GM23248 (cell line): ENCODE measurements around the gene MOV10L1. TPM values are rescaled to one million over a fixed set of nuclear protein-coding genes. Genes with fewer than 3 reads are reported as not detected.

Source experiments
- DNase-seq: peaks from one replicate; pipeline ENCODE4 v3.0.0-alpha.2; 2015
- H2AFZ ChIP-seq: fragments of 200-600 bp; sonication (generic); 2 replicates; pipeline ENCODE4 v1.6.1; 2016; ENCODE audit warnings: antibody characterized with exemption
- H3F3A ChIP-seq: fragments of 200-600 bp; sonication (generic); 2 replicates; pipeline ENCODE4 v1.6.1; 2016; ENCODE audit warnings: mild to moderate bottlenecking, antibody characterized with exemption, mixed run types; ENCODE audit not compliant: insufficient read depth
- H3K27ac ChIP-seq: fragments of 200-600 bp; sonication (generic); 2 replicates; pipeline ENCODE4 v1.5.1; 2016; ENCODE audit warnings: mild to moderate bottlenecking
- H3K27me3 ChIP-seq: fragments of 200-600 bp; sonication (generic); replicated peaks from 2 replicates; pipeline ENCODE4 v1.6.1; 2016; ENCODE audit warnings: mild to moderate bottlenecking; ENCODE audit not compliant: insufficient read depth
- H3K36me3 ChIP-seq: fragments of 200-600 bp; sonication (generic); 2 replicates; pipeline ENCODE4 v1.6.1; 2016; ENCODE audit warnings: low read depth, mild to moderate bottlenecking
- H3K4me1 ChIP-seq: fragments of 200-600 bp; sonication (generic); 2 replicates; pipeline ENCODE4 v1.6.1; 2016; ENCODE audit warnings: mild to moderate bottlenecking; ENCODE audit not compliant: insufficient read depth
- H3K4me2 ChIP-seq: fragments of 200-600 bp; sonication (generic); one replicate; pipeline ENCODE4 v1.6.1; 2016; ENCODE audit warnings: mild to moderate bottlenecking; ENCODE audit not compliant: unreplicated experiment
- H3K4me3 ChIP-seq: fragments of 200-600 bp; sonication (generic); 2 replicates; pipeline ENCODE4 v1.5.1; 2016; ENCODE audit warnings: mild to moderate bottlenecking
- H3K79me2 ChIP-seq: fragments of 200-600 bp; sonication (generic); 2 replicates; pipeline ENCODE4 v1.6.1; 2016; ENCODE audit warnings: mild to moderate bottlenecking; ENCODE audit not compliant: insufficient read depth
- H3K9ac ChIP-seq: fragments of 200-600 bp; sonication (generic); 2 replicates; pipeline ENCODE4 v1.6.1; 2016; ENCODE audit warnings: mild to moderate bottlenecking
- H3K9me2 ChIP-seq: fragments of 200-600 bp; sonication (generic); 2 replicates; pipeline ENCODE4 v1.6.1; 2016; ENCODE audit warnings: mixed run types, mild to moderate bottlenecking, moderate library complexity; ENCODE audit not compliant: insufficient read depth
- H3K9me3 ChIP-seq: fragments of 200-600 bp; sonication (generic); one replicate; pipeline ENCODE4 v1.6.1; 2017; ENCODE audit warnings: low read depth
- H4K20me1 ChIP-seq: fragments of 200-600 bp; sonication (generic); 2 replicates; pipeline ENCODE4 v1.6.0; 2016; ENCODE audit not compliant: insufficient read depth
- EZH2 ChIP-seq: fragments of 200-600 bp; sonication (generic); IDR thresholded peaks from 2 replicates; pipeline ENCODE4 v1.6.1; 2018; ENCODE audit warnings: antibody characterized with exemption, mild to moderate bottlenecking; ENCODE audit not compliant: insufficient read depth, poor library complexity, severe bottlenecking
- EZH2phosphoT487 ChIP-seq: fragments of 200-600 bp; sonication (generic); IDR thresholded peaks from 2 replicates; pipeline ENCODE4 v1.6.1; 2018; ENCODE audit warnings: antibody characterized with exemption, moderate library complexity, mild to moderate bottlenecking, low read depth; ENCODE audit not compliant: insufficient read depth
- WGBS, 2 experiments: methylation state at CpG; one replicate each; pipeline ENCODE4 v1.1.6; 2015 to 2017; ENCODE audit warnings: low lambda C conversion rate in 2 of 2, low coverage in 1 of 2; ENCODE audit errors: missing lambda C conversion rate in 2 of 2; 5-methylcytosine and 5-hydroxymethylcytosine counted together
- in situ Hi-C: fragments of 300-500 bp; cut with MboI; formaldehyde crosslinking; loops from 2 replicates; pipeline ENCODE4 v1.15.0; 2020
- polyA plus RNA-seq: library from polyadenylated mRNA; unstranded; fragments of >200 nt; fragmentation: Nextera tagmentation; extraction: Ambion mirVana; gene quantifications from 2 replicates; pipeline ENCODE4 v1.2.1, GENCODE V29; 2016
- total RNA-seq: library from RNA; depleted of rRNA; stranded (reverse); fragments of >200 nt; shearing (Covaris generic); gene quantifications from 2 replicates; pipeline ENCODE4 v1.2.3, GENCODE V29; 2014

Gene MOV10L1
- total and polyA plus RNA-seq, 2 experiments from 2014 or later: not detected

DNA sequence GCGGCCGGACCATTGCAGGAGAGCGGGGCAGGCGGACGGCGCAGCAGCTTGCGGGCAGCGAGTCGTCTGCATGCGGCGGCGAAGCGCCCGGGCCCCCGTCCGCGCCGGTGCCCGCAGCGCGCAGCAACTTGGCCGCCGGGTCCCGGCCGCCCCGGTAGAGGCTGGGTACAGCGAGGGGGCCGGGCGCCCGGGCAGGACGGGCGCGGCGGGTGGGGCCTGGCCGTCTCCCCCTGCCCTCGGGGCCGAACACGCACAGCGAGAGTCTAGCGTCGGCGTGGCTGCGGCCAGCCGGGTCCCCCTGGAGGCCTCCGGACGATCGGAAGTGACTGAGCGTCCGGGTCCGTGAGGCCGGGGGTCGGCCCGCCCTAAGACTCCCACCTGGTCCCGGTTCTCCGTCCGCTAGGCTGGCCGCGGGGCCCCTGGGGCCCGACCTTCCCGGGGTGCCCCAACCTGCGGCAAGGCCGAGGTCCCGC, 95.1 kb downstream of the MOV10L1 start:
- in situ Hi-C loops: no loop called here
- no peaks in the 10 kb centered on the region for H3K27me3 ChIP-seq
- H3K79me2 ChIP-seq: peaks cover 39% of the 10 kb centered on the region
- peak overlapping the region; percentile 45 for H3K4me2 ChIP-seq
- H3F3A ChIP-seq: no peaks in the 10 kb centered on the region
- H3K9me3 ChIP-seq: no peaks in the 10 kb centered on the region
- peak overlapping the region; percentile 63 for H3K9ac ChIP-seq
- H3K9me2 ChIP-seq: no peaks in the 10 kb centered on the region
- 0 out of 2 replicates have a peak, but pooled peaks cover 5% of the 10 kb centered on the region for H3K4me1 ChIP-seq
- H3K27ac ChIP-seq: no peak overlapping the region
- 41 to 54% methylated on average over 31 to 42 of the region's 63 CpGs for WGBS, 2 experiments
- no peak for DNase-seq
- no peaks in the 10 kb centered on the region for H4K20me1 ChIP-seq
- peak overlapping the region; percentile 54 for H3K4me3 ChIP-seq
- no peaks in the 10 kb centered on the region for H3K36me3 ChIP-seq
- H2AFZ ChIP-seq: peak overlapping the region; percentile 90
- TF ChIP-seq EZH2 (no peak), EZH2phosphoT487 (no peak)

- 7 to 12% methylated on average over 38 to 49 of the region's 90 CpGs for WGBS, 2 experiments
- in situ Hi-C loops: no loop called here
Observed at GRCh38 chr22:50185375-50186087, 95.7 kb downstream of the MOV10L1 start, which contains the start of gene TRABD. TRABD (plus strand) TSS chr22:50185913; CDS start chr22:50193061, 7,148 bp downstream.

DNA sequence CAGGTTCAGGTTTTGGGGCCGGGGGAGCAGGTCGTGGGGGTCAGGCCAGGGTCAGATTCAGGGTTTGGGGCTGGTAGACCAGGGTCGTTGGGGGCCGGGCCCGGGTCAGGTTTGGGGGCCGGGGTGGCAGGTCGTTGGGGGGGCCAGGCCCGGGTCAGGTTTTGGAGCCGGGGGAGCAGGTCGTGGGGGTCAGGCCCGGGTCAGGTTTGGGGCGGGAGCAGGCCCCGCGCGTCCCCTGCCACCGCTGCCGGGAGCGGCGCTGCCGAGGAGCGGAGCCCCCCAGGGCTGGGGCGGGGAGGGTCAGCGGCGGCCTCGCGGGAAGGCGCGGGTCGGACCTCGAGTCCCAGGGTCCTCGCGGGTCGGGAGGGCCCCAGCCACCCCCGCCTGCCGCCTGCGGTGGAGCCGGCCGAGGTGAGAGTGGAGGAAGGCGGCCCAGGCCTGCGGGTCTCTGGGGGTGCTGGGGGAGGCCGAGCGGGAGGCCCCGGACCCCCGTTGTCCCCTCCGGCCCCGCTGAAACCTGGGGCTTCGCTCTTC, 96.4 kb downstream of the MOV10L1 start:
- in situ Hi-C loops: no loop called here
- 1 to 3% methylated on average over 11 to 46 of the region's 47 CpGs for WGBS, 2 experiments
- DNase-seq: no peak

More at GRCh38 chr22:50185375-50186087, 95.7 kb downstream of the MOV10L1 start, which contains the start of gene TRABD:
- TF ChIP-seq EZH2 (no peak), EZH2phosphoT487 (no peak)
- DNase-seq: peak; percentile 96
- Histone ChIP-seq H3K36me3 (no peaks in the 10 kb centered on the region), H3K9me3 (no peaks in the 10 kb centered on the region), H3K27ac (0 out of 2 replicates have a peak within 1 kb of the TSS, but pooled peaks have one; percentile 3), H3K79me2 (peaks cover 45% of the 10 kb centered on the region), H3K9me2 (no peaks in the 10 kb centered on the region), H2AFZ (peak within 1 kb of the TSS; percentile 90), H3F3A (no peaks in the 10 kb centered on the region), H3K4me1 (0 out of 2 replicates have a peak, but pooled peaks cover 5% of the 10 kb centered on the region), H3K4me2 (peak within 1 kb of the TSS; percentile 95), H4K20me1 (no peaks in the 10 kb centered on the region), H3K9ac (peak within 1 kb of the TSS; percentile 72), H3K4me3 (peak within 1 kb of the TSS; percentile 74), H3K27me3 (no peaks in the 10 kb centered on the region)

GRCh38 chr22:50186761-50187523, 97.1 kb downstream of the MOV10L1 start:
- Histone ChIP-seq H3K79me2 (peaks cover 59% of the 10 kb centered on the region), H3F3A (no peaks in the 10 kb centered on the region), H3K27me3 (no peaks in the 10 kb centered on the region), H3K9ac (peak overlapping the region; percentile 72), H3K4me2 (peak overlapping the region; percentile 95), H4K20me1 (no peaks in the 10 kb centered on the region), H3K4me1 (0 out of 2 replicates have a peak, but pooled peaks cover 5% of the 10 kb centered on the region), H3K4me3 (peak overlapping the region; percentile 74), H2AFZ (peak overlapping the region; percentile 15), H3K36me3 (no peaks in the 10 kb centered on the region), H3K9me3 (no peaks in the 10 kb centered on the region), H3K27ac (0 out of 2 replicates have a peak overlapping the region, but pooled peaks have one; percentile 3), H3K9me2 (no peaks in the 10 kb centered on the region)
- in situ Hi-C loops: no loop called here
- 25 to 26% methylated on average over 24 to 25 of the region's 26 CpGs for WGBS, 2 experiments
- DNase-seq: peak; percentile 70
- no peak for TF ChIP-seq EZH2

More for the DNA sequence above, 96.4 kb downstream of the MOV10L1 start:
- H3K9me2 ChIP-seq: no peaks in the 10 kb centered on the region
- H2AFZ ChIP-seq: peak overlapping the region; percentile 15
- H3K79me2 ChIP-seq: peaks cover 52% of the 10 kb centered on the region
- TF ChIP-seq EZH2 (no peak), EZH2phosphoT487 (no peak)
- no peaks in the 10 kb centered on the region for H3K36me3 ChIP-seq
- peak overlapping the region; percentile 95 for H3K4me2 ChIP-seq
- H3K9ac ChIP-seq: peak overlapping the region; percentile 72
- peak overlapping the region; percentile 74 for H3K4me3 ChIP-seq
- H3K4me1 ChIP-seq: 0 out of 2 replicates have a peak, but pooled peaks cover 5% of the 10 kb centered on the region
- no peaks in the 10 kb centered on the region for H3F3A ChIP-seq
- no peaks in the 10 kb centered on the region for H3K9me3 ChIP-seq
- no peaks in the 10 kb centered on the region for H4K20me1 ChIP-seq
- H3K27ac ChIP-seq: 0 out of 2 replicates have a peak overlapping the region, but pooled peaks have one; percentile 3
- no peaks in the 10 kb centered on the region for H3K27me3 ChIP-seq
